ENCODE results near the gene LAMB4. TPM values are rescaled to one million over a fixed set of nuclear protein-coding genes. Genes with fewer than 3 reads are reported as not detected.

The LAMB4 gene
- polyA plus RNA-seq, 4 donors: 2.9 to 6.1 (median 3.9) TPM

GRCh38 chr7:107999779-108000560 is 130.2 kb downstream of the LAMB4 start:
- no peak for DNase-seq (ENCODE audit: low read depth in 4 of 4, low spot score in 3 of 4)

- DNase-seq (ENCODE audit: low read depth in 4 of 4, low spot score in 3 of 4): no peak
These were observed 131.3 kb downstream of the LAMB4 start for GRCh38 chr7:107998660-107999480.

- no peak for DNase-seq (ENCODE audit: low read depth in 4 of 4, low spot score in 3 of 4)
These were observed 132.0 kb downstream of the LAMB4 start for GRCh38 chr7:107998150-107998549.

GRCh38 chr7:107996072-107996882 is 133.9 kb downstream of the LAMB4 start:
- no peak for DNase-seq (ENCODE audit: low read depth in 4 of 4, low spot score in 3 of 4)

GRCh38 chr7:107995184-107996071 is 134.7 kb downstream of the LAMB4 start:
- no peak for DNase-seq (ENCODE audit: low read depth in 4 of 4, low spot score in 3 of 4)

- DNase-seq (ENCODE audit: low read depth in 4 of 4, low spot score in 3 of 4): no peak
These were observed 135.6 kb downstream of the LAMB4 start for GRCh38 chr7:107994421-107995030.

- DNase-seq (ENCODE audit: low read depth in 4 of 4, low spot score in 3 of 4): no peak
These were observed 136.3 kb downstream of the LAMB4 start for GRCh38 chr7:107993891-107994291.

GRCh38 chr7:107989618-107990373 is 140.4 kb downstream of the LAMB4 start:
- DNase-seq (ENCODE audit: low read depth in 4 of 4, low spot score in 3 of 4): no peak

GRCh38 chr7:107982918-107983389 is 147.2 kb downstream of the LAMB4 start:
- peak in 1 of 4 donors; percentile 45 for DNase-seq (ENCODE audit: low read depth in 4 of 4, low spot score in 3 of 4)

- no peak for DNase-seq (ENCODE audit: low read depth in 4 of 4, low spot score in 3 of 4)
These were observed 147.9 kb downstream of the LAMB4 start for GRCh38 chr7:107982042-107982840.

GRCh38 chr7:107981466-107981865 is 148.7 kb downstream of the LAMB4 start:
- DNase-seq (ENCODE audit: low read depth in 4 of 4, low spot score in 3 of 4): no peak

GRCh38 chr7:107980671-107981190 is 149.4 kb downstream of the LAMB4 start:
- DNase-seq (ENCODE audit: low read depth in 4 of 4, low spot score in 3 of 4): no peak

GRCh38 chr7:107980171-107980570 is 150.0 kb downstream of the LAMB4 start:
- DNase-seq (ENCODE audit: low read depth in 4 of 4, low spot score in 3 of 4): no peak

- no peak for DNase-seq (ENCODE audit: low read depth in 4 of 4, low spot score in 3 of 4)
These were observed 151.2 kb downstream of the LAMB4 start for GRCh38 chr7:107978815-107979408.

GRCh38 chr7:107977048-107977447 is 153.1 kb downstream of the LAMB4 start:
- DNase-seq (ENCODE audit: low read depth in 4 of 4, low spot score in 3 of 4): no peak

- DNase-seq (ENCODE audit: low read depth in 4 of 4, low spot score in 3 of 4): no peak
These were observed 153.5 kb downstream of the LAMB4 start for GRCh38 chr7:107976620-107977019.

- DNase-seq (ENCODE audit: low read depth in 4 of 4, low spot score in 3 of 4): no peak
These were observed 154.7 kb downstream of the LAMB4 start for GRCh38 chr7:107975394-107976013.

All from right renal pelvis (tissue), 4 donors.